GM12864 (cell line): Measurements from ENCODE around the gene SEPTIN7.

Source experiments
- DNase-seq: peaks from one replicate; pipeline ENCODE4 v3.0.0-alpha.2; 2011; ENCODE audit warnings: low read depth
- H3K4me3 ChIP-seq: 2 replicates; pipeline ENCODE4 v1.5.1; 2011; ENCODE audit warnings: mild to moderate bottlenecking, low read depth, low read length, control low read depth
- TF ChIP-seq, protein P1 (sequence below): IDR thresholded peaks from 2 replicates; pipeline ENCODE4 v1.5.1; 2011; ENCODE audit warnings: low read depth, mild to moderate bottlenecking, moderate library complexity, low read length, control low read depth, inconsistent platforms; ENCODE audit errors: missing control alignments

SEPTIN7 gene

DNA sequence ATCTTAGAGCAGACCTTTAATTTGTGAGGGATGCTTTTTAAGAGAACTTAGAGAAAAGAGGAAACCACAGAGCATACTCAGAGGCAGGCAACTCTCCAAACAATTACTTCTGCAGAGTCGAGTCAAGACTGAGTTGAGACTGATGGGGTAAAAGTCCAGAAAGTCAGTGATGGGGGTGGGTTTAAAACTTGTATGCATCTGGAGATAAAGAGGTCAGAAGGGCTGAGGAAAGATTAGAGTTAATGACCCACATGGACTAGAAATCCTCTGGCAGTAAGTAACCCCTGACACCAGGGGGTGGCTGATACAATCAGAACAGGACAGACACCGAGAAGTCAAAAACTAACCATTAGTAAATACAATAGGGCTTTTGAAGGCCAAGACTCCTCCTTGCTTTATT lies 42.4 kb upstream of the SEPTIN7 start:
- DNase-seq: no peak
- no peak overlapping the region for H3K4me3 ChIP-seq
- TF ChIP-seq, protein P1, sequence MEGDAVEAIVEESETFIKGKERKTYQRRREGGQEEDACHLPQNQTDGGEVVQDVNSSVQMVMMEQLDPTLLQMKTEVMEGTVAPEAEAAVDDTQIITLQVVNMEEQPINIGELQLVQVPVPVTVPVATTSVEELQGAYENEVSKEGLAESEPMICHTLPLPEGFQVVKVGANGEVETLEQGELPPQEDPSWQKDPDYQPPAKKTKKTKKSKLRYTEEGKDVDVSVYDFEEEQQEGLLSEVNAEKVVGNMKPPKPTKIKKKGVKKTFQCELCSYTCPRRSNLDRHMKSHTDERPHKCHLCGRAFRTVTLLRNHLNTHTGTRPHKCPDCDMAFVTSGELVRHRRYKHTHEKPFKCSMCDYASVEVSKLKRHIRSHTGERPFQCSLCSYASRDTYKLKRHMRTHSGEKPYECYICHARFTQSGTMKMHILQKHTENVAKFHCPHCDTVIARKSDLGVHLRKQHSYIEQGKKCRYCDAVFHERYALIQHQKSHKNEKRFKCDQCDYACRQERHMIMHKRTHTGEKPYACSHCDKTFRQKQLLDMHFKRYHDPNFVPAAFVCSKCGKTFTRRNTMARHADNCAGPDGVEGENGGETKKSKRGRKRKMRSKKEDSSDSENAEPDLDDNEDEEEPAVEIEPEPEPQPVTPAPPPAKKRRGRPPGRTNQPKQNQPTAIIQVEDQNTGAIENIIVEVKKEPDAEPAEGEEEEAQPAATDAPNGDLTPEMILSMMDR: peak; percentile 12

DNA sequence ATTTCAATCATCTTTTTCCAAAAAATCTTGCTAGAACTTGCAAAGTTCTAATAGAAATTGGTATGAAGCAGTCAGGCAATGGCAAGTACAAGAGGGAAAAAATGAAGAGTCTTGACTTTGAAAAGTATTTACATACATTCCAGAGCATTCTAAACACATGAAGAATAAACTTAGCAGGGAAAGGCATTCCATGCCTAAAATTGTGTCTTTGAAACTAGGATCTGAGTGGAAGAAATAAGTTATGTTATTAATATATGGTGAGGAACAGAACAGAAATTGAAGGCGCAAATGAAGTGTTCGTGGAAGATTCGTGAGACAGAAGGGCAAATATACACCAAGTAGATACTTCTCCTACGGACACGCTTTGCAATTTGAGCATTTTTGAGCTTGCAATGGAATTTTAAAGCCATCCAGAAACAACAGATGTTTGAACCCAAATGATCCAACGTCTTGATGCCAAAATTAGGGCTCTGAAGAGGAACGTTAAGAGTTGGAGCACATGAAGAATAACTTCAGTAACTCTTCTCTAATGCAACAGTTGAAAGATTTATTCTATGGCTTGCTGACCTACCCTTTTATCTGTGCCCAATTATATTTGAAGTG lies 40.6 kb upstream of the SEPTIN7 start:
- TF ChIP-seq, protein P1: no peak
- no peak overlapping the region for H3K4me3 ChIP-seq
- DNase-seq: no peak

DNA sequence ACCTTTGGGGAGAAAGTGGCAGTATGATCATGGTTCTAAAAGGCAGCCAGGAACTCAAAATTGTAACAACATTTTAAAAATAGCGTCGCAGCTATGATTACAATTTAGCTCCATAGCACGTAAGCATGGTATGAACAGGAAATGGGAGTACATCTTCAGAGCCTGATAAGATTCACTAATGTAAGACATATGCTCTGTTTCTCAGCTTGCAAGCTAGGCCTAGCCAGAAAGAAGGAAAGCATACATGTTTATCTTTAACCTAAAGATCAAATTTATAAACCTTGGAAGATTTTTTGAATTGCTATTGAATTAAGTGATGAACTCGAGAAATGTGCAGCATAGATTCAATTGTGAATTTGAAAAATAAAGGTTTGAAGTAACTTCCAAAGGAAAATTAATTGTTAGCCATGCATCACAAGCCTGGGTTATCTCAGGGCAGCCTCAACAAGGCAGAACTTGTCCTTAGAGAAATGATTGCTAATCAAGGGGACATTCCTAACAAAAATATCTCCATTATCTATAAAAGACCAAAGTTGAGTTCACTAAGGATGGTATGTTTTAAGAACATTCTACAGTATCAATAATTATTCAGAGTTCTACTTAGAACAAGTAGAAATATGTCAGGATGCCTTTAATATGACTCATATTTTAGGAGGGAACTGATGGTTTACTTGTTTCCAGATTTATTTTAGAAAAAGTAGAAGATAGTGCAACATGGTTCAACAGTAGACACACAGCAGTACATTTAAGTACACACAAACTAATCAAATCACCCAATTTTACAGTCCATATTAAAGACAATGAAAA lies 38.8 kb upstream of the SEPTIN7 start:
- TF ChIP-seq, protein P1: no peak
- DNase-seq: no peak
- no peak overlapping the region for H3K4me3 ChIP-seq

DNA sequence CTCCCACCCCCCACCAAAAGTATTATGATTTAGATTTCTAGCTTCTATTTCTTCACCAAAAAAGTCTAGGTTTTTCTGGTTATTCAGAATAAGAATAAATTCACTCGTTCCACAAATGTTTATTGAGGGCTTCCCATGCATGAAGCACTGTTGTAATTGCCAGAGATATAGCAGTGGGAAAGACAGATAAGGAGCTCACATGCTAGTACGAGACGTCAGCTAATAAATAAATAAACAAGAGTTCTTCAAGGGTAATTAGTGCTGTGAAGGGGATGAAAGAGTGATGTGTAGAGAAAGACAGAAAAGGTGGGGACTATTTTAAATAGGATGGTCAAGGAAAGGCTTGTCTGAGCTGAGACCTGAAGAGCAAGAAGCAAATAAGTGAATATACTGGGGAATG lies 38.1 kb upstream of the SEPTIN7 start:
- H3K4me3 ChIP-seq: no peak overlapping the region
- TF ChIP-seq, protein P1: no peak
- no peak for DNase-seq

DNA sequence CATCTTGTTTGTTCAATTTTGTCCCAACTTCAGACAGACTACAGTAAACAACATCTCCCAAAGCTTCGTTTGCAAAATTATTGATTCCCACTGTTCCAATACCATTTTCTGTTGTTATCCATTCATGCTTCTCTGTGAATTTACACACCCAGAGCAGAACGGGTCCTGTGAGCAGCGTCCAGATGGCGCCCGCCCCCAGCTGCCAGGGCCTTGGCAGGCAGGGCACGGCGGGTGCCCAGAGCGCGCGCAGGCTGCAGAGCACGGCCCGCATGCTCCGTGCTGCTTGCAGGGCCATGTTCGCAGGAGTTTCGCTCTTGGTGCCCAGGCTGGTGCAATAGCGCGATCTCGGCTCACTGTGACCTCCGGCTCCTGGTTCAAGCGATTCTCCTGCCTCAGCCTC lies 32.5 kb upstream of the SEPTIN7 start:
- H3K4me3 ChIP-seq: no peak overlapping the region
- DNase-seq: no peak
- TF ChIP-seq, protein P1: no peak

DNA sequence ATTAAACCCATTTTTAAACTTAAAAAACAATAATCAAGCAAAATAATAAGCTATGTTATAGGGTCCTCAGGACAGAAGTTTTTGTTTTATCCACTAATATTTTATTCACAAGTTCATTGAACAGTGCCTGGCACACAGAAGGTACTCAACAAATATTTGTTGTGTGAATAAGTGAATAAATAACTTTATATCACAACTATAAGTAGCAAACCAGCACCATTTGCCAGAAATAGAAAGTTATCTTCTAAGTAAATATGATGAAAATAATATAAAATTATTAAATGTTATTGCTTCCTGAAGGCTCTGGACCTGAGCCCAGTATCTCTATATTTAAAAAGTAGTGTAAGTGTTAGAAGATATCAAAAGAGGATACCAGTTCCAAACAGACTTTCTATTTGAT lies 29.1 kb upstream of the SEPTIN7 start:
- TF ChIP-seq, protein P1: no peak
- H3K4me3 ChIP-seq: no peak overlapping the region
- DNase-seq: no peak
